ENCODE data around the gene ZNF653.

DNA sequence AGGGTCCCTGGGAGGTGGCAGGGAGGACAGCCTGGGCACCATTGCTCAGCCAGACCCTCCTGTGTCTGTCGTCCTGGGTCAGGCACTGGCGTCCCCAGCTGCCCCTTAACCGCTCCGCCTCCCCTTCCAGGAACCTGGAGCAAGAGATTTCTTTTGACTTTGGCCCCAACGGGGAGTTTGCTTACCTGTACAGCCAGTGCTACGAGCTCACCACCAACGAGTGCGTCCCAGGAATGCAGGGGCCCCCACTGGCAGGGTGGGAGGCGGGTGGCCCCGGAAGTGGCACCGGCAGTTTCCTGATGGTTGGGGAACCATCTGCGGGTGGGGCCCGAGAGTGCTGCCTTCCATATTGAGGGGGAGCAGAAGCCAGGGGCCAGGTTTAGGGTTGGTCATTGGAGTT, 57.2 kb downstream of the ZNF653 start:
- TF ChIP-seq, protein P1, sequence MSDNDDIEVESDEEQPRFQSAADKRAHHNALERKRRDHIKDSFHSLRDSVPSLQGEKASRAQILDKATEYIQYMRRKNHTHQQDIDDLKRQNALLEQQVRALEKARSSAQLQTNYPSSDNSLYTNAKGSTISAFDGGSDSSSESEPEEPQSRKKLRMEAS (CRISPR knock-in tag; IDR thresholded peaks at IDR 0.05) = no peak
- TF ChIP-seq, protein P2, sequence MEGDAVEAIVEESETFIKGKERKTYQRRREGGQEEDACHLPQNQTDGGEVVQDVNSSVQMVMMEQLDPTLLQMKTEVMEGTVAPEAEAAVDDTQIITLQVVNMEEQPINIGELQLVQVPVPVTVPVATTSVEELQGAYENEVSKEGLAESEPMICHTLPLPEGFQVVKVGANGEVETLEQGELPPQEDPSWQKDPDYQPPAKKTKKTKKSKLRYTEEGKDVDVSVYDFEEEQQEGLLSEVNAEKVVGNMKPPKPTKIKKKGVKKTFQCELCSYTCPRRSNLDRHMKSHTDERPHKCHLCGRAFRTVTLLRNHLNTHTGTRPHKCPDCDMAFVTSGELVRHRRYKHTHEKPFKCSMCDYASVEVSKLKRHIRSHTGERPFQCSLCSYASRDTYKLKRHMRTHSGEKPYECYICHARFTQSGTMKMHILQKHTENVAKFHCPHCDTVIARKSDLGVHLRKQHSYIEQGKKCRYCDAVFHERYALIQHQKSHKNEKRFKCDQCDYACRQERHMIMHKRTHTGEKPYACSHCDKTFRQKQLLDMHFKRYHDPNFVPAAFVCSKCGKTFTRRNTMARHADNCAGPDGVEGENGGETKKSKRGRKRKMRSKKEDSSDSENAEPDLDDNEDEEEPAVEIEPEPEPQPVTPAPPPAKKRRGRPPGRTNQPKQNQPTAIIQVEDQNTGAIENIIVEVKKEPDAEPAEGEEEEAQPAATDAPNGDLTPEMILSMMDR (IDR thresholded peaks at IDR 0.05) = no peak
- TF ChIP-seq NR2C2 (CRISPR knock-in tag; IDR thresholded peaks at IDR 0.05) = no peak
- no peak for TF ChIP-seq GABPB1 (CRISPR knock-in tag; IDR thresholded peaks at IDR 0.05)
- no peak for TF ChIP-seq MYBL2 (CRISPR knock-in tag; IDR thresholded peaks at IDR 0.05)
- no peak for TF ChIP-seq TEAD4 (CRISPR knock-in tag; IDR thresholded peaks at IDR 0.05)
- no peak for TF ChIP-seq NR3C1 (CRISPR knock-in tag; conservative IDR thresholded peaks at IDR 0.05; ENCODE audit: low read depth)
- TF ChIP-seq CREM (CRISPR knock-in tag; IDR thresholded peaks at IDR 0.05) = no peak
